GM12865 (cell line): ENCODE measurements around the gene GCLC.
"Not testable (repeated sequence)": the region's sequence is repeated elsewhere in the genome, so short reads cannot be mapped to it uniquely, and the experiment has no call there.

ENCODE experiments used
- DNase-seq: peaks from one replicate; pipeline ENCODE4 v3.0.0; 2010; ENCODE audit warnings: low read depth
- H3K4me3 ChIP-seq: 2 replicates; pipeline ENCODE4 v1.5.1; 2011; ENCODE audit warnings: mild to moderate bottlenecking, low read depth, low read length, control low read depth
- CTCF ChIP-seq: IDR thresholded peaks from 2 replicates; pipeline ENCODE4 v1.5.1; 2011; ENCODE audit warnings: low read length, control low read depth, low read depth, inconsistent platforms; ENCODE audit not compliant: insufficient read depth; ENCODE audit errors: missing control alignments

GCLC gene

DNA sequence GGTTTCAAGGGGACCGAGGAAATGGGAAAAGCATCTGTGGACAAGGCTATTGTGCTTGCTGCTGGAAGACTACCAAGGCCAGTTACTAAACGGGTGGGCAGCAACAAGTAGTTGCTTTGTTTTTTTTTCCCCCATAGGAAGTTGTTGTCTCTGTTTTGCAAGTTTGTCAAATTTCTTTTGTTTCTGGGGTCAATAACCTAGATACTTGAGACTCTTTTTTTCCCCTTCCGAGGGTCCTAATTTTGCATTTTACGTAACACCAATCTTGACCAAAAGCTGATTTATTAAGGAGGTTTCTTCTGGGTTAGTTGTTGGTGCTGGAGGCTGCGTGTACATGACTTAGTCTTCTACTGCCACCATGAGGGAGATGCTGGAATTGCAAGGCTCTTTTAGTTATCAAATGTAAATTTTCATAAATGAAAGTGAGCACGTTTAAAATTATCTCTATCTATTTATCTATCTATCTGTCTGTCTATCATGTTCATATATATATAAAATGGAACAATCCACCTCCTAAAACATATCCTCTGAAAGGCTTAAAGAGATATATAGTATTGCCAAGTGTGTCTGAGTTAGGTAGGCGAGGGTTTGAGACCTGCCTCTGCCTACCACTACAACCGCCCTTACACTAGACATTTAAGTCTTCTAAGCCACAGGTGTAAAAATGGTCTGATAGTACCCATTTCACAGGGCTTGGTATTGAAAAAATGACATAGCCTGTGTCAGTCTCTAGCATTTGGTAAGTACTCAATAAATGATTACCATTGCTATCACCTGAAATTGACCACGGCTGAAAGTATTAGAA lies 60.2 kb downstream of the GCLC start:
- no peak overlapping the region for H3K4me3 ChIP-seq
- peak; percentile 86 for TF ChIP-seq CTCF
- peak; percentile 79 for DNase-seq

GRCh38 chr6:53483423-53484353 lies 61.2 kb downstream of the GCLC start:
- H3K4me3 ChIP-seq: no peak overlapping the region
- DNase-seq: peak; percentile 35
- TF ChIP-seq CTCF: no peak

DNA sequence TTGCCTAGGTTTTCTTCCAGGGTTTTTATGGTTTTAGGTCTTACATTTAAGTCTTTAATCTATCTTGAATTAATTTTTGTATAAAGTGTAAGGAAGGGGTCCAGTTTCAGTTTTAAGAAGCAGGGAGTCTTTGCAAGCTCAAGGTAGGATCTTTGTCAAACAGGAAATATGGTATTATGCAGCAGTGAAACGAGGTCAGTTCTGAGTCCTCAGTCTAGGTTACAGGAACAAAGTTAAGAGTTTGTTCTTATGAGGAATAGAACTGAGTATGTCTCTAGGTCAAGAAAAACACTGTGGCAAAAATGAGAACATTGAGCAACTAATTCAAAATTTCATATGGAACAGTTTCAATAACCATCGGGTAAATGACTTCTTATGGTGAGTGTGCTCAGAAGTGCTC lies 63.6 kb downstream of the GCLC start:
- no peak for DNase-seq
- H3K4me3 ChIP-seq: no peak overlapping the region
- no peak for TF ChIP-seq CTCF

GRCh38 chr6:53480774-53481173 lies 64.1 kb downstream of the GCLC start:
- not testable (repeated sequence) for DNase-seq, H3K4me3 ChIP-seq

DNA sequence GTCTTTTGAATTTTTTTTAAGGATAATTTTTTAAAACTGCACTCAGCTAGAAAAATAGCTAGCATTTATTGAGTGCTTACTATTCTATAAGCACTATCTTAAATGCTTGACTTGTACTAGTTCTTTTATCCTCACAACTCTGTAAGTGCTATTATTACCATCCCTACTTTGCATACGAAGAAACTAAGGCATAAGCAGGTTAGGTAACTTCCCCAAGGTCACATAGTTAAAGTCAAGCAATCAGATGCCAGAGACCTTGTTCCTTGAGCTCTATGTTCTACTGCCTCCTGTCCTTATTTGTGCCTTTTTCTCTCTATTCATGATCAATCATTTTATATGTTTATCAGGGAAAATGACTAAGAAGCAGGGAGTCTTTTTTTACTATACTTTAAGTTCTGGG lies 65.0 kb downstream of the GCLC start:
- no peak for TF ChIP-seq CTCF
- no peak for DNase-seq
- no peak overlapping the region for H3K4me3 ChIP-seq

GRCh38 chr6:53476964-53477363 lies 67.9 kb downstream of the GCLC start:
- TF ChIP-seq CTCF: no peak
- no peak overlapping the region for H3K4me3 ChIP-seq

DNA sequence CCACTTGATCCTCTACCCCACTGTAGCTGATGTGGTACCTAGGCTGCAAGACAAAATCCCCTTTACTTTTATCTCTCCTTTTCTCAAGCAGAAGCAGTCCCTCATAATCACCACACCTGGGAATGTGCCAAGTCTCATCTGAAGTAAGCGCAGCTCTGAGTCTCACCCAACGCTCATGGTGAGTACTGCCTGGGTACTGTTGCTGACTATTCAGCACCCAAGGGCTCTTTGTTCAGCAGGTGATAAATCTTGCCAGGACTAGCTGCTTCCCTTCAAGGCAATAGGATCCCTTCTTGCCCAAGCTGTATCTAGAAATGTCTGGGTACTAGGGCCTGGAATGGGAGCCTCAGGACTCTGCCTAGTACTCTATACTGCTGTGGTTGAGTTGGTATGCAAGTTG lies 70.9 kb downstream of the GCLC start:
- H3K4me3 ChIP-seq: no peak overlapping the region
- no peak for TF ChIP-seq CTCF
- no peak for DNase-seq

More at GRCh38 chr6:53476964-53477363, 67.9 kb downstream of the GCLC start:
- no peak for DNase-seq
